ENCODE measurements around the gene GRB2. TPM values are rescaled to one million over a fixed set of nuclear protein-coding genes. Genes with fewer than 3 reads are reported as not detected.
A peak's percentile ranks its signal among the peaks of the same experiment; 100 is the strongest.
"Not testable (repeated sequence)": the region's sequence is repeated elsewhere in the genome, so short reads cannot be mapped to it uniquely, and the experiment has no call there.

GRB2 gene
- polyA plus RNA-seq, 3 donors = 164 to 338 (median 262) TPM

- peaks cover 100% of the 10 kb centered on the region for H4K20me1 ChIP-seq (ENCODE audit: insufficient read depth, low read length)
- H3K4me3 ChIP-seq (replicated peaks in 1 of 3; ENCODE audit: low read depth in 2 of 3, low read length in 3 of 3) = no peak overlapping the region
- Mint-ChIP-seq H3K36me3 (peaks cover 24 to 43% of the 10 kb centered on the region in 2 donors), H3K4me3 (no peak overlapping the region), H3K27ac (peak overlapping the region in 2 of 7 donors; percentile 14 to 57), H3K27me3 (ENCODE audit: low read depth in 3 of 3) (no peaks in the 10 kb centered on the region), H3K4me1 (peaks cover 25% of the 10 kb centered on the region), H3K9me3 (no peaks in the 10 kb centered on the region)
- peaks cover 100% of the 10 kb centered on the region for H3K79me2 ChIP-seq (ENCODE audit: insufficient read depth, low read length)
- H3K9me3 ChIP-seq (replicated peaks in 1 of 2; ENCODE audit: control insufficient read depth in 1 of 2, insufficient read depth in 1 of 2, low read length in 2 of 2) = no peaks in the 10 kb centered on the region
- TF ChIP-seq CTCF (IDR thresholded peaks at IDR 0.05) = no peak
- no peak overlapping the region for H3K9ac ChIP-seq (ENCODE audit: insufficient read depth, low read length, poor library complexity, severe bottlenecking)
- intact Hi-C loops (cut with micrococcal nuclease) = loop anchor here in 1 of 2 donors (5.0 kb wide), 1 partner anchor 33 kb away; no protein-coding TSS in a partner anchor
- no peaks in the 10 kb centered on the region for H3K27me3 ChIP-seq (ENCODE audit: control insufficient read depth in 2 of 2, insufficient read depth in 2 of 2, low read length in 2 of 2)
- DNase-seq = no peak
- H3K36me3 ChIP-seq (replicated peaks in 1 of 2; ENCODE audit: control insufficient read depth in 1 of 2, insufficient read depth in 2 of 2, low read length in 2 of 2) = peaks cover 14 to 47% of the 10 kb centered on the region in 2 donors
- H2AFZ ChIP-seq (ENCODE audit: insufficient read depth, low read depth, low read length, poor library complexity, severe bottlenecking) = no peak overlapping the region
- peak overlapping the region in 1 of 2 donors; percentile 3 for H3K27ac ChIP-seq (ENCODE audit: low read depth in 1 of 2, low read length in 2 of 2)
- peaks cover 2 to 8% of the 10 kb centered on the region in 2 donors for H3K4me1 ChIP-seq (ENCODE audit: control insufficient read depth in 1 of 2, insufficient read depth in 2 of 2, low read length in 2 of 2)
- no peak overlapping the region for H3K4me2 ChIP-seq (replicated peaks; ENCODE audit: extremely low read depth, low read length, poor library complexity, severe bottlenecking)
These were observed 25.2 kb downstream of the GRB2 start for GRCh38 chr17:75380315-75380714.

GRCh38 chr17:75379426-75379825 is 26.1 kb downstream of the GRB2 start:
- H3K9ac ChIP-seq (ENCODE audit: insufficient read depth, low read length, poor library complexity, severe bottlenecking); H3K4me3 Mint-ChIP-seq; H2AFZ ChIP-seq (ENCODE audit: insufficient read depth, low read depth, low read length, poor library complexity, severe bottlenecking); H3K9me3 ChIP-seq (replicated peaks in 1 of 2; ENCODE audit: control insufficient read depth in 1 of 2, insufficient read depth in 1 of 2, low read length in 2 of 2); H3K27me3 Mint-ChIP-seq (ENCODE audit: low read depth in 3 of 3); H3K27me3 ChIP-seq (ENCODE audit: control insufficient read depth in 2 of 2, insufficient read depth in 2 of 2, low read length in 2 of 2); DNase-seq; intact Hi-C loops (cut with micrococcal nuclease); H3K4me2 ChIP-seq (replicated peaks; ENCODE audit: extremely low read depth, low read length, poor library complexity, severe bottlenecking); H3K4me3 ChIP-seq (replicated peaks in 1 of 3; ENCODE audit: low read depth in 2 of 3, low read length in 3 of 3); H3K9me3 Mint-ChIP-seq; H3K27ac ChIP-seq (ENCODE audit: low read depth in 1 of 2, low read length in 2 of 2); H3K4me1 ChIP-seq (ENCODE audit: control insufficient read depth in 1 of 2, insufficient read depth in 2 of 2, low read length in 2 of 2): not testable (repeated sequence)
- H3K79me2 ChIP-seq (ENCODE audit: insufficient read depth, low read length) = peaks cover 100% of the 10 kb centered on the region
- no CpG with 5 or more reads among the region's 1 CpG for WGBS (ENCODE audit: insufficient coverage)
- Mint-ChIP-seq H3K36me3 (peaks cover 33 to 46% of the 10 kb centered on the region in 2 donors), H3K4me1 (peaks cover 27% of the 10 kb centered on the region), H3K27ac (peak overlapping the region in 1 of 7 donors; percentile 35)
- H4K20me1 ChIP-seq (ENCODE audit: insufficient read depth, low read length) = peaks cover 100% of the 10 kb centered on the region
- H3K36me3 ChIP-seq (replicated peaks in 1 of 2; ENCODE audit: control insufficient read depth in 1 of 2, insufficient read depth in 2 of 2, low read length in 2 of 2) = peaks cover 23 to 52% of the 10 kb centered on the region in 2 donors
